KMS-11 (cell line): ENCODE measurements around the gene NRTN.
"Not testable (repeated sequence)": the region's sequence is repeated elsewhere in the genome, so short reads cannot be mapped to it uniquely, and the experiment has no call there.

ENCODE experiments used
- H2AFZ ChIP-seq: fragments of 200-600 bp; sonication (generic); 2 replicates; pipeline ENCODE4 v1.6.1; 2016; ENCODE audit warnings: antibody characterized with exemption, mixed run types, low read depth
- H3K27ac ChIP-seq: fragments of 200-600 bp; sonication (generic); 2 replicates; pipeline ENCODE4 v1.6.1; 2016; ENCODE audit warnings: mild to moderate bottlenecking, mixed run types
- H3K27me3 ChIP-seq: fragments of 200-600 bp; sonication (generic); 2 replicates; pipeline ENCODE4 v1.6.1; 2017; ENCODE audit warnings: mild to moderate bottlenecking, low read depth, mixed run types, moderate library complexity; ENCODE audit not compliant: insufficient read depth
- H3K36me3 ChIP-seq: fragments of 200-600 bp; sonication (generic); 2 replicates; pipeline ENCODE4 v1.6.1; 2017; ENCODE audit warnings: mild to moderate bottlenecking, mixed run types; ENCODE audit not compliant: insufficient read depth
- H3K4me1 ChIP-seq: fragments of 200-600 bp; sonication (generic); 2 replicates; pipeline ENCODE4 v1.6.1; 2016; ENCODE audit warnings: mild to moderate bottlenecking, low read depth, mixed run types; ENCODE audit not compliant: poor library complexity, severe bottlenecking
- H3K4me2 ChIP-seq: fragments of 200-600 bp; sonication (generic); 2 replicates; pipeline ENCODE4 v1.7.0; 2016; ENCODE audit warnings: mild to moderate bottlenecking, mixed run types
- H3K4me3 ChIP-seq: fragments of 200-600 bp; sonication (generic); IDR thresholded peaks from 2 replicates; pipeline ENCODE4 v1.6.1; 2017; ENCODE audit warnings: low read depth, low read length, mixed read lengths; ENCODE audit not compliant: insufficient read depth
- H3K79me2 ChIP-seq: fragments of 200-600 bp; sonication (generic); 2 replicates; pipeline ENCODE4 v1.6.1; 2016; ENCODE audit warnings: low read depth, mixed run types; ENCODE audit not compliant: insufficient read depth
- H3K9ac ChIP-seq: fragments of 200-600 bp; sonication (generic); 2 replicates; pipeline ENCODE4 v1.6.1; 2016; ENCODE audit warnings: mild to moderate bottlenecking, mixed run types
- H4K20me1 ChIP-seq: fragments of 200-600 bp; sonication (generic); 2 replicates; pipeline ENCODE4 v1.6.1; 2016; ENCODE audit warnings: mild to moderate bottlenecking, mixed run types; ENCODE audit not compliant: insufficient read depth
- CTCF ChIP-seq: fragments of 200-600 bp; sonication (generic); conservative IDR thresholded peaks from 2 replicates; pipeline ENCODE4 v1.6.1; 2017; ENCODE audit warnings: low read depth, mild to moderate bottlenecking, antibody characterized with exemption, low read length, moderate library complexity, mixed read lengths

The NRTN gene

GRCh38 chr19:5844456-5845433 lies 39.9 kb downstream of the NRTN start:
- TF ChIP-seq CTCF, result no peak
- Histone ChIP-seq H3K9ac (no peak overlapping the region), H2AFZ (no peak overlapping the region), H3K27me3 (peaks cover 40% of the 10 kb centered on the region), H3K4me3 (no peak overlapping the region), H3K27ac (no peak overlapping the region), H4K20me1 (no peaks in the 10 kb centered on the region), H3K36me3 (no peaks in the 10 kb centered on the region), H3K79me2 (no peaks in the 10 kb centered on the region), H3K4me1 (no peaks in the 10 kb centered on the region), H3K4me2 (no peak overlapping the region)

- not testable (repeated sequence) for H4K20me1 ChIP-seq, H3K36me3 ChIP-seq, H3K79me2 ChIP-seq, H3K4me1 ChIP-seq, H3K27ac ChIP-seq, H3K4me2 ChIP-seq, H3K4me3 ChIP-seq, H2AFZ ChIP-seq, H3K9ac ChIP-seq
- H3K27me3 ChIP-seq, result peaks cover 53% of the 10 kb centered on the region
Observed at GRCh38 chr19:5847846-5848245, 43.0 kb downstream of the NRTN start.

GRCh38 chr19:5848621-5849020 lies 43.8 kb downstream of the NRTN start:
- not testable (repeated sequence) for H3K4me2 ChIP-seq, H4K20me1 ChIP-seq, H3K27ac ChIP-seq, H3K4me3 ChIP-seq, H3K9ac ChIP-seq, H3K79me2 ChIP-seq, H3K4me1 ChIP-seq, H2AFZ ChIP-seq, H3K36me3 ChIP-seq
- H3K27me3 ChIP-seq, result peaks cover 57% of the 10 kb centered on the region

GRCh38 chr19:5850189-5850588 lies 45.3 kb downstream of the NRTN start:
- no peak overlapping the region for H3K9ac ChIP-seq
- H3K36me3 ChIP-seq, result no peaks in the 10 kb centered on the region
- peaks cover 67% of the 10 kb centered on the region for H3K27me3 ChIP-seq
- no peaks in the 10 kb centered on the region for H3K4me1 ChIP-seq
- H2AFZ ChIP-seq, result no peak overlapping the region
- H3K79me2 ChIP-seq, result no peaks in the 10 kb centered on the region
- no peak for TF ChIP-seq CTCF
- H3K4me2 ChIP-seq, result no peak overlapping the region
- H3K27ac ChIP-seq, result no peak overlapping the region
- H3K4me3 ChIP-seq, result no peak overlapping the region
- no peaks in the 10 kb centered on the region for H4K20me1 ChIP-seq

GRCh38 chr19:5850743-5851293 lies 46.0 kb downstream of the NRTN start:
- H3K36me3 ChIP-seq, result no peaks in the 10 kb centered on the region
- no peak overlapping the region for H2AFZ ChIP-seq
- H3K27me3 ChIP-seq, result peaks cover 67% of the 10 kb centered on the region
- H3K4me2 ChIP-seq, result no peak overlapping the region
- H3K4me3 ChIP-seq, result no peak overlapping the region
- no peak for TF ChIP-seq CTCF
- H3K9ac ChIP-seq, result no peak overlapping the region
- no peaks in the 10 kb centered on the region for H3K4me1 ChIP-seq
- H4K20me1 ChIP-seq, result no peaks in the 10 kb centered on the region
- no peak overlapping the region for H3K27ac ChIP-seq
- no peaks in the 10 kb centered on the region for H3K79me2 ChIP-seq
